ENCODE data around the gene IFT88.

IFT88 gene

DNA sequence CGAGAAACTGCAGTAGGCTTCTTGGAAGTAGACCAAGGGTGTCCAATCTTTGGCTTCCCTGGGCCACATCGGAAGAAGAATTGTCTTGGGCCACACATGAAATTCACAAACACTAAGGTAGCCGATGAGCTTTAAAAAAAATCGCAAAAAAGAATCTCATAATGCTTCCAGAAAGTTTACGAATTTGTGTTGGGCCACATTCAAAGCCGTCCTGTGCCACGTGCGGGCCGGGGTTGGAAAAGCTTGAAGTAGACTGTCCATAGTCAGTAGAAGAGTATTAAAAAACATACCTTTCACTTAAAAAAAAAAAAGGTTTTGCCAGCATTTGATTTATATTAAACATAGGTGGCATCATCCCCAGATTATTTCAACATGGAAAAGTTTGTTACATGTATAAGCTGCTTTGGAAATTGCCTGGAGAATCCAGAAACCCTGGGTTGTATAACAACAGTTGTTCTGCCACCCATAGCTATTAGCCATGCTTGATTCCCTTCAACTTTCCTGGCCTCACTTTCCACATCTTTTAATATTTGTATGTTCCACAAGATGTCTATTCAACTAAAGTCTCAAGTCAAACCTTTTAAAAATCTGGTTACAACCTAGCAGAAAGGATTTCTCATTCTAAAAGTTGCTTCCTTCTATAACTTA, 1.0 kb downstream of the IFT88 start:
- no peak for DNase-seq

DNA sequence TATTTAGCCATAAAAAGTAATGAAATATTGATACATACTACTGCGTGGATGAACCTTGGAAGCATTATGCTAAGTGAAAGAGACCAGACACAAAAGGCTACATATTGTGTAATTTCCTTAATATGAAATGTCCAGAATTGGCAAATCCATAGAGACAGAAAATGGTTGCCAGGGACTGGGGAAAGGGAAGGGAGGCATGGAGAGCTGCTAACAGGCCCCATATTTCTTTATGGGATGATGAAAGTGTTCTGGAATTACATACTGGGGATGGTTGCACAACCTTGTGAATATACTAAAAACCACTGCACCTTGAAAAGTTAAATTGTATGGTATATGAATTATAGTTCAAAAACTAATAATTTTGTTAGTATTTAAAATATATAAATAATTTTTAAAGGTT, 3.6 kb downstream of the IFT88 start:
- DNase-seq, result no peak

DNA sequence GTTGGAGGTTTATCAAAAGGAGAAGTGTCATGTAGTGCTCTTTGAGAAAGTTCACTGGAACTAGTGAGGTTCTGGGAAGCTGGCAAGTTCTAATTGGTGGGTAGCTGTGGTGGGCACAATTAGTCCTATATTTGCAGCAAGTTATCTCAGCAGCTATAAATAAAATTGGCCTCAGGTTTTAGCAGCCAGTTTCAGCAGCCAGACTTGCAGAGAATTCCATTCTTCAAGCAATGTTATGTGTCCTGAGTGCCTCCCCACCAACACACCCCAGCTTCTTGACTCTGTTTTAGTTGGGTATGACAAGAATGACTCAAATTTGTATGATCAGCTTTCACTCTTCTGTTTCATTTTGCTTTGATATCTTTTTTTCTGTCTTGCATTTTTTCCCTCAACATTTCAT, 4.7 kb downstream of the IFT88 start:
- DNase-seq, result no peak

DNA sequence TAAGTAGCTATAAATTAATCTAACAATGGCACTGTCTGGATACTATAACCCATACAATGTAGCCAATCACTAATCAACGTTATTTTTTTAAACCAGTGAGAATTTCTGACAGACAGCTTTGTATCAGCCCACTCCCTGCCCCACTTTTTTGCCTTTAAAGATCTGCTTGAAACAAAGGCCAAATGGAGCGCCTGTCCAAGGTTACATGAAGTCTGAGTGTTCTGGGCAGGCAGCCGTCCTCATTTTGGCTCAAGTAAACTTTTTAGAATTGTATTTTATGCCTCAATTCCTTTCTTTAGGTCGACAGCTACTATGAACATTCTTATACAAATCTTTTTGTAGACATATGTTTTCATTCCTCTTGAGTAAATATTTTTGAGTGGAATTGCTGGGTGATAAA, 6.2 kb downstream of the IFT88 start:
- DNase-seq, result no peak

DNA sequence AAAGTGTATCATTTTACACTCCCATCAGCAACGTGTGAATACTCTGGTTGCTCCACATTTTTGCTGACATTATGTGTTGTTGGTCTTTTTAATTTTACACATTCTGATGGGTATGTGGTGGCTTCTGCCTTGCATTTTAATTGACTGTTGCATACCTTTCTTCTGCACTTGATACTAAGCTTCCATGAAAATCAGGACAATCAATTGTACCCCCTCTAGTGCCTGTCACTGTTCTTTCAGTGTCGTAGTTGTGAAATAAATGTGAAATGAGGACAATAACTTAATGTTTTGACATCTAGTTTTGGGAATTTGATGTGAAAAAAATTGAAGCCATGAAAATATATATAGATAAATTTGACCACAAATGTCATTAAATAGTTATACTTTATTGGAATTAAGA, 6.7 kb downstream of the IFT88 start:
- no peak for DNase-seq

DNA sequence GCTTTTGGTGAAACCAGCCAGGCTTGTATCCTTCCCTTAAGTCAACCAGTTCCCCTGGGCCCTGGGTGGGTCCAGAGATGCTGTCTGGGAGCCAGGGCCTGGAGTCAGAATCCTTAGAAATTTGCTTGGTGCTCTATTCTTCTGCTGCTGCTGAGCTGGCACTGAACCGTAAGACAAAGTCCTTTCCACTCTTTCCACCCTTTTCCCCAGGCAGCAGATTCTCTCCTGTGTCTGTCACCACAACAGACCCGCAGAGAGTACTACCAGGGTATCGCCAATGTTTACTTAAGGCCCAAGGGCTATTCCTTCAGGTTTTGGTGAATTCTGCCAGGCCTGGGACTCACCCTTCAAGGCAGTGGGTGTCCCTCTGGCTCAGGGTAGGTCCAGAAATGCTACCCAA, 12.2 kb downstream of the IFT88 start:
- DNase-seq, result no peak

DNA sequence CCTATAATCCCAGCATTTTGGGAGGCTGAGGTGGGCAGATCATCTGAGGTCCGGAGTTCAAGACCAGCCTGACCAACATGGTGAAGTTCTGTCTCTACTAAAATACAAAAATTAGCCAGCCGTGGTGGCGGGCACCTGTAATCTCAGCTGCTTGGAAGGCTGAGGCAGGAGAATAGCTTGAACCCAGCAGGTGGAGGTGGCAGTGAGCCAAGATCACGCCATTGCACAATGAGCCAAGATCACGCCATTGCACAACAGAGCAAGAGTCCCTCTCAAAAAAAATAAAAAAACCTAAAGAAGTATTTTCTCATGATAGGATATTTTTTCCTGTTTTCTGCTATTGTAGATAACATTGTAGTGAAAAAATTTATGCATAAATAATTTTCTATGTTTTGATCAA, 13.3 kb downstream of the IFT88 start:
- DNase-seq, result no peak

GRCh38 chr13:20582026-20582425, 15.1 kb downstream of the IFT88 start:
- DNase-seq, result no peak

DNA sequence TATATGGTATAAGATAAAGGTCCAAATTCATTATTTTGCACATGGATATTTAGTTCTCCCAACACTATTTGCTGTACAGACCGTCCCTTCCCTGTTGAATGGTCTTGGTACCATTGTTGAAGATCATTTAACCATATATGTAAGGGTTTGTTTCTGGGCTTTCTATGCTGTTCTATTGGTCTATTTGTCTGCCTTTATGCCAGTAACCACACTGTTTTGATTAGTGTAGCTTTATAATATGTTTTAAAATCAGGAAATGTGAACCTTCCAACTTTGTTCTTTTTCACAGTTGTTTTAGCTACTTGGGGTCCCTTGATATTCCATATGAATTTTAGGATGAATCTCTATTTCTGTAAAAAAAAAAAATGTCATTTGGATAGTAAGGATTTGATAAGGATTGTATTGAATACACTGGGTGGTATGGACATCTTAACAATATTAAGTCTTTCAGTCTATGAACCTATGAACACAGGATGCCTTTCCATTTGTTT, 16.9 kb downstream of the IFT88 start:
- DNase-seq, result no peak

GRCh38 chr13:20585371-20585770, 18.4 kb downstream of the IFT88 start:
- DNase-seq, result no peak

- no peak for DNase-seq
Observed at GRCh38 chr13:20588529-20589110, 21.7 kb downstream of the IFT88 start.

- DNase-seq, result no peak
Observed at GRCh38 chr13:20590561-20590960, 23.6 kb downstream of the IFT88 start.

GRCh38 chr13:20592606-20593005, 25.6 kb downstream of the IFT88 start:
- DNase-seq, result no peak

- no peak for DNase-seq
Observed at GRCh38 chr13:20594280-20594679, 27.3 kb downstream of the IFT88 start.

DNA sequence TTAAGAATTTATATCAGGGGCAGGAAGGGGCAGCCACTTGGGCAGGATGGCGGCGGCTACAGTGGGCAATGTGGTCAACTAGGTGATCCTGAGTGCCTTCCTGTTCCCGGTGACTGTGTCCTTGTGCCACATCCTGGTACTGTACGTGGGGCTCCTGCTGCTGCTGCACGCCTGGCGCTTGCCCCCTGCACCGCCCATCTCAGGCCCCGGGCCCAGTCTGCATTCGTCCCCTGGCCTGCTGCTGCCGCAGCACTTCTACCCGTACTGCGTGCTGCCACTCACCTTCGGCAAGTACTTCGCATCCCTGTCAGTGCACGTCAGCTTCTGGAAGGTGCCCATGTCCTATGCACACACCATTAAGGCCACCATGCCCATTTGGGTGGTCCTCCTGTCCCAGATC, 40.1 kb downstream of the IFT88 start:
- DNase-seq, result no peak

DNA sequence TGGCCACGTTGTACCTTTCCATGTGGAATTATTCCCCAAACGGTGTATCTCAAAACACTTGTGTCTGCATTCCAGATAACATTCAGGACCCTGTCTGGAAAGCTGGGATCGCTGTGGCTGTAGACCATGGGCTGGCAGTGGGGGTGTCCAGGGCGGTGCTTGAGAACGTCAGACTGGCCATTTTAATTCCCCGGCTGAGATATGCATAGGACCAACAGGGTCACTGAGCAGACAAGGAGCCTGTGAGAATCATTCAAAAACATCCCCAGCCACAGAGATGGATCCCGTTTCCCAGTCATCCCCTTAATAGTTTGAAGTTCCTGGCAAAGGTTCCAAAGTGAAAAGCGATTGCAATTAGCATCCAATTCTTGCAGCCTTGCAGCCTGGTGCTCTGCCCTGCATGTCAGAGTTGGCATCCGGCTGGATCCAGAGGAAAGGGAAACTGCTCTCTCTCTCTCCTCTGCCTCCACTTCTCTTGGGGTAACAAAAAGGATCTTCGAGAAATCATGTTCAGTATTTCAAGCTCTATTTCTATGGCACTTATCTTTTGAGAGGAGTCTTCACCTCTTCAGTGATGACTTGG, 41.6 kb downstream of the IFT88 start:
- no peak for DNase-seq

- DNase-seq, result no peak
Observed at GRCh38 chr13:20609145-20609544, 42.2 kb downstream of the IFT88 start.

GRCh38 chr13:20610006-20610405, 43.0 kb downstream of the IFT88 start:
- no peak for DNase-seq

GRCh38 chr13:20616059-20616797, 49.3 kb downstream of the IFT88 start:
- DNase-seq, result no peak

- no peak for DNase-seq
Observed at GRCh38 chr13:20623000-20623399, 56.0 kb downstream of the IFT88 start.

GRCh38 chr13:20624213-20624612, 57.3 kb downstream of the IFT88 start:
- DNase-seq, result no peak

DNA sequence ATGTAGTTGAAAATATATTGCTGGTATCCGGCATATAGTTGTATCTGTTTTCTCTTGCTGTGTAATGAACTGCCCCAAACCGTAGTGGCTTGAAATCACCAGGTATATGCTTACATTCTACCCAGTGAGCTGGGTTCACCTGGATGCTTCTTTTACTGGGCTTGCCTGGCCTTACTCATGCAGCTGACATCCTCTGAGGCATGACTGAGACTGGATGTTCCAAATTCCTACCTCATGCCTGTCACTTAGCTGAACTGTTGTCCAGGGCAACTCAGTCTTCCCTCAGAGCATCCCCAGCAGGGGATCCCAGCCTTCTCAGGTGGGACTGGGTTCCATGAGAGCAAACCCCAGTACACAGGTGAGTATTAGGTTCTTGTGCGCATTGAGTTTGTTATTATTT, 66.8 kb downstream of the IFT88 start:
- no peak for DNase-seq

DNA sequence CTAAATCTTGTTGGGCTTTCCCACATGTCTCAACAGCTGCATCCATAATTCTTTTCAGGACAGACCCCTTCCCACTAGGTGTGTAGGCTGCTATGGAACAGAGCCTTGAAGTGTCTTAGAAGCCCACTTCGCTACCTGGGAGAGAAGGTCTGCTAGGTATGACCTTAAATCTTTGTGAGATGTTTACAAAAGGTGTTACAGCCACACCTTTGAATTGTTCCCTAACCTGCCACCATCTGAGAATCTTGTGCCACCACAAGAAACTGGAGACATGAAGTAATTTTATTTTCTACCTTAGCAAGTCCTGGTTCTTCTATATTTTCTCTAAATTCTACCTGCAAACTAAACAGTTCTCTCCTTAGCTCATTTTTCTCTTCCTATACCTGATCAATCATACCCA, 69.1 kb downstream of the IFT88 start:
- no peak for DNase-seq

- DNase-seq, result no peak
Observed at GRCh38 chr13:20637811-20638210, 70.9 kb downstream of the IFT88 start.

Data from DMS 273 treated with DMSO at 0.1 percent for 48 hours (cell line).